ENCODE results near the gene PRRC2B. TPM values are rescaled to one million over a fixed set of nuclear protein-coding genes. Genes with fewer than 3 reads are reported as not detected.
A peak's percentile ranks its signal among the peaks of the same experiment; 100 is the strongest.

Gene PRRC2B
- total and polyA plus RNA-seq, 2 of the 13 experiments (the other 11 are each of a cell fraction or from before 2014, with no cell fraction given), result 20.8 to 37.4 TPM

DNA sequence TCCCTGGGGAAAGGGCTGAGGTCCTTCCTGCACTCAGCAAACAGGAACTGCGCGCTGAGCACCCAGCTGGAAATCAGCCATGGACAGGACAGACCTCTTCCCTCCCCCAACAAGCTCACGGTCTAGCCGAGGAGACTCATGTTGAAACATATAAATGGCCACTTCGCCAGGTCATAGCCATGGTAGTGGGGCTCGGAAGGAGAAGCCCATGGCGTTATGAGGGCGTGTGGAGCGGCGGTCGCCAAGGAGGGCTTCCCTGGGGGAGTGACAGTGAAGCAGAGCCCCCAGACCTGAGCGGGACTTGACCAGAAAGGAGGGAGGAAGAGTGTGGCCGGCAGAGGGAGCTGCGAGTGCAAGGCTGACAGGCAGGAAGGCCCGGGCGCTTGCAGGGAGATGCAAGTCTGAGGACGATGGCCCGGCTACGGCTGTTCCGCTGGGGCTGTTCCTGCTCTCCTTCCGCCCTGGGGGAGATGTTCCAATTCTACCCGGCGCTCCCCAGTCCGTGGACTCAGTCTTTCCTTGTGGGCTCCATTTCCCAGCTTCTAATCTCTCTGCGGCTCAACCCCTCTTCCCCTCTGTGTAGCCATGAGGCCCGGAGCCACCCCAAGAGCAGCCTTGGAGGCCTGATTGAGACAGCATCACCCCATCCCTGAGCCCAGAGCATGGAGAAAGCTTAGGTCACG is 43.9 kb upstream of the PRRC2B start (continued):
- no peak for TF ChIP-seq MAFF (IDR thresholded peaks at IDR 0.05; ENCODE audit: low read depth, low read length)
- no peak for TF ChIP-seq ATM (IDR thresholded peaks at IDR 0.05; ENCODE audit: borderline replicate concordance)
- TF ChIP-seq FOXK1 (CRISPR knock-in tag; IDR thresholded peaks at IDR 0.05; ENCODE audit: borderline replicate concordance, low read depth), result no peak
- no peak for TF ChIP-seq KAT7 (CRISPR knock-in tag; IDR thresholded peaks at IDR 0.05; ENCODE audit: borderline replicate concordance)
- no peak for TF ChIP-seq ZNF616 (CRISPR knock-in tag; IDR thresholded peaks at IDR 0.05; ENCODE audit: low read depth)
- TF ChIP-seq NFYB (CRISPR knock-in tag; IDR thresholded peaks at IDR 0.05), result no peak
- TF ChIP-seq, protein P1, sequence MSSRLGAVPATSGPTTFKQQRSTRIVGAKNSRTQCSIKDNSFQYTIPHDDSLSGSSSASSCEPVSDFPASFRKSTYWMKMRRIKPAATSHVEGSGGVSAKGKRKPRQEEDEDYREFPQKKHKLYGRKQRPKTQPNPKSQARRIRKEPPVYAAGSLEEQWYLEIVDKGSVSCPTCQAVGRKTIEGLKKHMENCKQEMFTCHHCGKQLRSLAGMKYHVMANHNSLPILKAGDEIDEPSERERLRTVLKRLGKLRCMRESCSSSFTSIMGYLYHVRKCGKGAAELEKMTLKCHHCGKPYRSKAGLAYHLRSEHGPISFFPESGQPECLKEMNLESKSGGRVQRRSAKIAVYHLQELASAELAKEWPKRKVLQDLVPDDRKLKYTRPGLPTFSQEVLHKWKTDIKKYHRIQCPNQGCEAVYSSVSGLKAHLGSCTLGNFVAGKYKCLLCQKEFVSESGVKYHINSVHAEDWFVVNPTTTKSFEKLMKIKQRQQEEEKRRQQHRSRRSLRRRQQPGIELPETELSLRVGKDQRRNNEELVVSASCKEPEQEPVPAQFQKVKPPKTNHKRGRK (CRISPR knock-in tag; IDR thresholded peaks at IDR 0.05), result no peak
- TF ChIP-seq TCF12 (IDR thresholded peaks at IDR 0.05), result no peak
- TF ChIP-seq TCF12 (CRISPR knock-in tag; IDR thresholded peaks at IDR 0.05), result no peak
- TF ChIP-seq ZNF737 (CRISPR knock-in tag; IDR thresholded peaks at IDR 0.05; ENCODE audit: borderline replicate concordance), result no peak
- no peak for TF ChIP-seq ZNF234 (CRISPR knock-in tag; conservative IDR thresholded peaks at IDR 0.05)
- TF ChIP-seq ZNF530 (CRISPR knock-in tag; IDR thresholded peaks at IDR 0.05; ENCODE audit: low read depth), result no peak
- no peak for TF ChIP-seq ARNT (IDR thresholded peaks at IDR 0.05)
- TF ChIP-seq, protein P2, sequence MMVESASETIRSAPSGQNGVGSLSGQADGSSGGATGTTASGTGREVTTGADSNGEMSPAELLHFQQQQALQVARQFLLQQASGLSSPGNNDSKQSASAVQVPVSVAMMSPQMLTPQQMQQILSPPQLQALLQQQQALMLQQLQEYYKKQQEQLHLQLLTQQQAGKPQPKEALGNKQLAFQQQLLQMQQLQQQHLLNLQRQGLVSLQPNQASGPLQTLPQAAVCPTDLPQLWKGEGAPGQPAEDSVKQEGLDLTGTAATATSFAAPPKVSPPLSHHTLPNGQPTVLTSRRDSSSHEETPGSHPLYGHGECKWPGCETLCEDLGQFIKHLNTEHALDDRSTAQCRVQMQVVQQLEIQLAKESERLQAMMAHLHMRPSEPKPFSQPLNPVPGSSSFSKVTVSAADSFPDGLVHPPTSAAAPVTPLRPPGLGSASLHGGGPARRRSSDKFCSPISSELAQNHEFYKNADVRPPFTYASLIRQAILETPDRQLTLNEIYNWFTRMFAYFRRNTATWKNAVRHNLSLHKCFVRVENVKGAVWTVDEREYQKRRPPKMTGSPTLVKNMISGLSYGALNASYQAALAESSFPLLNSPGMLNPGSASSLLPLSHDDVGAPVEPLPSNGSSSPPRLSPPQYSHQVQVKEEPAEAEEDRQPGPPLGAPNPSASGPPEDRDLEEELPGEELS (CRISPR knock-in tag; IDR thresholded peaks at IDR 0.05), result 0 out of 2 replicates have a peak, but pooled peaks have one; percentile 12
- peak; percentile 56; the same call in 1 of the 2 replicates for TF ChIP-seq ZFY (CRISPR knock-in tag; IDR thresholded peaks at IDR 0.05)
- TF ChIP-seq, protein P3, sequence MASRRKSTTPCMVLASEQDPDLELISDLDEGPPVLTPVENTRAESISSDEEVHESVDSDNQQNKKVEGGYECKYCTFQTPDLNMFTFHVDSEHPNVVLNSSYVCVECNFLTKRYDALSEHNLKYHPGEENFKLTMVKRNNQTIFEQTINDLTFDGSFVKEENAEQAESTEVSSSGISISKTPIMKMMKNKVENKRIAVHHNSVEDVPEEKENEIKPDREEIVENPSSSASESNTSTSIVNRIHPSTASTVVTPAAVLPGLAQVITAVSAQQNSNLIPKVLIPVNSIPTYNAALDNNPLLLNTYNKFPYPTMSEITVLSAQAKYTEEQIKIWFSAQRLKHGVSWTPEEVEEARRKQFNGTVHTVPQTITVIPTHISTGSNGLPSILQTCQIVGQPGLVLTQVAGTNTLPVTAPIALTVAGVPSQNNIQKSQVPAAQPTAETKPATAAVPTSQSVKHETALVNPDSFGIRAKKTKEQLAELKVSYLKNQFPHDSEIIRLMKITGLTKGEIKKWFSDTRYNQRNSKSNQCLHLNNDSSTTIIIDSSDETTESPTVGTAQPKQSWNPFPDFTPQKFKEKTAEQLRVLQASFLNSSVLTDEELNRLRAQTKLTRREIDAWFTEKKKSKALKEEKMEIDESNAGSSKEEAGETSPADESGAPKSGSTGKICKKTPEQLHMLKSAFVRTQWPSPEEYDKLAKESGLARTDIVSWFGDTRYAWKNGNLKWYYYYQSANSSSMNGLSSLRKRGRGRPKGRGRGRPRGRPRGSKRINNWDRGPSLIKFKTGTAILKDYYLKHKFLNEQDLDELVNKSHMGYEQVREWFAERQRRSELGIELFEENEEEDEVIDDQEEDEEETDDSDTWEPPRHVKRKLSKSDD (CRISPR knock-in tag; IDR thresholded peaks at IDR 0.05; ENCODE audit: low read depth), result no peak
- TF ChIP-seq, protein P4, sequence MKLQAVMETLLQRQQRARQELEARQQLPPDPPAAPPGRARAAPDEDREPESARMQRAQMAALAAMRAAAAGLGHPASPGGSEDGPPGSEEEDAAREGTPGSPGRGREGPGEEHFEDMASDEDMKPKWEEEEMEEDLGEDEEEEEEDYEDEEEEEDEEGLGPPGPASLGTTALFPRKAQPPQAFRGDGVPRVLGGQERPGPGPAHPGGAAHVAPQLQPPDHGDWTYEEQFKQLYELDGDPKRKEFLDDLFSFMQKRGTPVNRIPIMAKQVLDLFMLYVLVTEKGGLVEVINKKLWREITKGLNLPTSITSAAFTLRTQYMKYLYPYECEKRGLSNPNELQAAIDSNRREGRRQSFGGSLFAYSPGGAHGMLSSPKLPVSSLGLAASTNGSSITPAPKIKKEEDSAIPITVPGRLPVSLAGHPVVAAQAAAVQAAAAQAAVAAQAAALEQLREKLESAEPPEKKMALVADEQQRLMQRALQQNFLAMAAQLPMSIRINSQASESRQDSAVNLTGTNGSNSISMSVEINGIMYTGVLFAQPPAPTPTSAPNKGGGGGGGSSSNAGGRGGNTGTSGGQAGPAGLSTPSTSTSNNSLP (IDR thresholded peaks at IDR 0.05; ENCODE audit: low read depth, low read length), result no peak
- TF ChIP-seq MED8 (CRISPR knock-in tag; IDR thresholded peaks at IDR 0.05; ENCODE audit: insufficient replicate concordance), result no peak
- TF ChIP-seq ZNF549 (CRISPR knock-in tag; IDR thresholded peaks at IDR 0.05), result no peak
- no peak for TF ChIP-seq ZNF562 (CRISPR knock-in tag; IDR thresholded peaks at IDR 0.05; ENCODE audit: borderline replicate concordance)
- no peak for TF ChIP-seq ZNF383 (CRISPR knock-in tag; IDR thresholded peaks at IDR 0.05; ENCODE audit: borderline replicate concordance)
- TF ChIP-seq KLF12 (CRISPR knock-in tag; IDR thresholded peaks at IDR 0.05; ENCODE audit: borderline replicate concordance), result no peak
- TF ChIP-seq SMARCE1 (IDR thresholded peaks at IDR 0.05; ENCODE audit: borderline replicate concordance), result no peak
